Right kidney (tissue), 1 donor: ENCODE data around the gene NDUFAF3.

Experiments
- DNase-seq: peaks from one replicate; pipeline ENCODE4 v3.0.0-alpha.2; 2016

Gene NDUFAF3

GRCh38 chr3:49035281-49035680 is 13.4 kb downstream of the NDUFAF3 start:
- no peak for DNase-seq

GRCh38 chr3:49053543-49053942 is 31.6 kb downstream of the NDUFAF3 start:
- DNase-seq: no peak

- DNase-seq: no peak
These were observed 32.5 kb downstream of the NDUFAF3 start for GRCh38 chr3:49054344-49054862.

- no peak for DNase-seq
These were observed 35.3 kb downstream of the NDUFAF3 start for GRCh38 chr3:49057268-49057667.

- no peak for DNase-seq
These were observed 36.1 kb downstream of the NDUFAF3 start for GRCh38 chr3:49058011-49058410.
